ENCODE measurements around the gene MBNL1.

GRCh38 chr3:152295806-152296205 is 27.1 kb downstream of the MBNL1 start:
- TF ChIP-seq CTCF (IDR thresholded peaks at IDR 0.05; ENCODE audit: extremely low read depth in 1 of 2, insufficient read depth in 1 of 2, low read depth in 1 of 2, low read length in 2 of 2), result no peak
- TF ChIP-seq MYC (IDR thresholded peaks at IDR 0.05; ENCODE audit: low read depth, low read length), result no peak
- TF ChIP-seq POLR2A (IDR thresholded peaks at IDR 0.05; ENCODE audit: low read depth, low read length), result no peak
- TF ChIP-seq JUN (IDR thresholded peaks at IDR 0.05; ENCODE audit: borderline replicate concordance, insufficient read depth, insufficient read length, low read depth), result no peak
- no peak for TF ChIP-seq POLR2AphosphoS5 (IDR thresholded peaks at IDR 0.05; ENCODE audit: insufficient read depth, low read depth, low read length)
- no peak for TF ChIP-seq EZH2 (IDR thresholded peaks at IDR 0.05; ENCODE audit: borderline replicate concordance, low read depth, low read length, severe bottlenecking)
- TF ChIP-seq, protein P1, sequence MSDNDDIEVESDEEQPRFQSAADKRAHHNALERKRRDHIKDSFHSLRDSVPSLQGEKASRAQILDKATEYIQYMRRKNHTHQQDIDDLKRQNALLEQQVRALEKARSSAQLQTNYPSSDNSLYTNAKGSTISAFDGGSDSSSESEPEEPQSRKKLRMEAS (IDR thresholded peaks at IDR 0.05; ENCODE audit: insufficient read depth, insufficient read length), result no peak
- TF ChIP-seq GATA2 (IDR thresholded peaks at IDR 0.05; ENCODE audit: insufficient read depth, insufficient read length, low read depth, low read length), result no peak
- TF ChIP-seq FOS (IDR thresholded peaks at IDR 0.05; ENCODE audit: borderline replicate concordance, insufficient read depth, low read length), result no peak
